Stimulated activated CD4-positive, alpha-beta T cell treated with anti-CD3 and anti-CD28 coated beads, Interleukin-4, amount 100 ng/mL, for 1 hour (primary cell): Measurements from ENCODE around the gene HSPB1.
"Not testable (repeated sequence)": the region's sequence is repeated elsewhere in the genome, so short reads cannot be mapped to it uniquely, and the experiment has no call there.

Experiments used
- DNase-seq: peaks from one replicate; pipeline ENCODE4 v3.0.0-alpha.2; 2020

The HSPB1 gene

GRCh38 chr7:76335417-76335816, 32.9 kb downstream of the HSPB1 start:
- DNase-seq = not testable (repeated sequence)

DNA sequence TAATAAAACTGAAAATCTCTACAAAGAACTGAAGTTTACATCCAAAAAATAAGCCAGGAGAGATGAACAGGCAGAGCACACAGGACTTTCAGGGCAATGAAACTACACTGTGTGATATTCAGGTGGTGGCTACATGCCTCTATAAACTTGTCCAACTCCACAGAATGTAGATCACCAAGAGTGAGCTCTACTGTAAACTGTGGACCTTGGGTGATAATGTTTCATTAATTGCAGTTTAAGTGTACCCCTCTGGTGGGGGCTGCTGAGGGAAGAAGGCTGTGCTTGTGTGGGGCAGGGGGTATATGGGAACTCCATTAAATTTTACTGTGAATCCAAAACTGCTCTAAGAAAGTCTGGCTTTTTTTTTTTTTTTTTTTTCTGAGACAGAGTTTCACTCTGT, 33.6 kb downstream of the HSPB1 start:
- no peak for DNase-seq

GRCh38 chr7:76337147-76337546, 34.7 kb downstream of the HSPB1 start:
- DNase-seq = no peak

DNA sequence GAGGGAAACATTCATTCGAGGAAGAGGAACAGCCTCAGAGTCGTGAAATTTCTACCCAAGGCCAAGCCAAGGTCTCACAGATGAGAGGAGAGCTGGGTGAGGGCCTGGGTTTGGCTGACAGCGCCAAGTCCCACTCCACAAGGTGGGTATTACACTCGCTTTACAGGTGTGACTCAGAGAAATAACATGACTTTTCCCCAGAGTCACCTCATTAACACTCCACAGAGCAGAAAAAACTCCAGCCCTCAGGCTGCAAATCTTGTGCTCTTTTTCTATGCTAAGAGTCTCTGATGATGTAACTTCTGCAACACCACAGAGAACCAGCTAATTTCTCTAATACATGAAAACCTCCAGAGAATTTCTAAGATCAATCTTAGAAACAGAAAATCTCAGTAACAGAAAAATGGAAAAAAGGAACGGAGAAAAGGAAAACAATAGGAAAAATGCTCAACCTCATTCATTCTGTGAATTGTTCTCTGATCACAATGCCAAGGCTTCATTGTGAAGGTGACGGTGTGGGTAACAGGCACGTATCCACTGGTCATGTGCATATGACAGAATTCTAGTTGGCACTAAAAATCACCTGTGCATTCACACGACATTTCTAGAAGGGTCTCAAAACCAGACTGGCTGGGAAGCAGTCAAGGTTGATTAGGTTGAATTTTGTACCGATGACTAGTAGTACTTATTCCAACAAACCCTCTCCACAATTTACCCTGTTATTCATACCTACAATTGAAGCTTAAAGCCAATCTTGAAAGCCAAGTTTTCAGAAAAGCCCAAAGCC, 36.0 kb downstream of the HSPB1 start:
- DNase-seq = no peak

DNA sequence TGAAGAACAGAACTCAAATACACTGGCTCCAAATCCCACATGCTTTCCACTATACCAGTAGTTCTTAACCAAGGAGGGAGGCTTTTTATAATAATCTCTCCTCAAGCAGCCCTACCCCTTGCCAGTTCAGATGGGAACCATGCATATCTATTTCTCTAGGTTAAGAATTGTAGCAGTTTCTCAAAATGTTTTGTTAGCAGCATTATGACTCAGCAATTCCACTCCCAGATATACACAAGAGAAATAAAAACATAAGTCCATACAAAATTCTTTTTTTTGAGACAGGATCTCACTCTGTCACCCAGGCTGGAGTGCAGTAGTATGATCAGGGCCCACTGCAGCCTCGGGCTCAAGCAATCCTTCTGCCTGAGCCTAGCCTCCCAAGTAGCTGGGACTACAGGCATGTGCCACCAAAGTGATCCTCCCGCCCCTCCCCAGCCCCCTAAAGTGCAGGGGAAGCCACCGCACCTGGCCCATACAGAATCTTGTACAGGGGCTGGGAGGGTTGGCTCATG, 38.2 kb downstream of the HSPB1 start:
- no peak for DNase-seq

GRCh38 chr7:76342222-76342621, 39.7 kb downstream of the HSPB1 start:
- DNase-seq = no peak

DNA sequence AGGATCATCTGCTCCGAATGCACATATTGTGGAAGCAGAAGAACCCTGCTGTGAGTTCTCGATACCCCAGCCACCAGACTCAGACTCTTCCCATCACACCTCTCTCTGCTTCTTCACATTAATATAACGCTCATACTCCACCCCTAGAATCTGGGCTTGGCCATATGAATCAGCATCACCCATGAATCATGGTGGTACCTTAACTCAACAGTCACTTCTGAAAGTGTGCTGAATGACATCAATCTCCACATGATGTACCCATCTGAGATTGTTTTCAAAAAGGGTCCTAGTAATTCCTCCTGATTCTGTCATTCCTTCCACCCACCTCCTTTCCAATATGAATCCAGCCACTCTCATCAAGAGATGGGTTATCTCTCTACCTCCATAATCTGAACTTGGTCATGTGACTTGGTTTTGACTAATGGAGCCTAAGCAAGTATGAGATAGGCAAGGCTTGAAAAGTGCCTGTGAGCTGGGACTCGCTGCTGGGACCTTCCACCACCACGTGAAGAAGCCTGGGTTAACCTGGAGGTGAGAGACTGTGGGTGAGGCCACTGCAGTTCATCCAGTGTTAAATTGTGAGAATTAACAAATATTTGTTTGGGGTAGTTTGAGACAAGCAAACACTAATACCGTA, 40.9 kb downstream of the HSPB1 start:
- no peak for DNase-seq

DNA sequence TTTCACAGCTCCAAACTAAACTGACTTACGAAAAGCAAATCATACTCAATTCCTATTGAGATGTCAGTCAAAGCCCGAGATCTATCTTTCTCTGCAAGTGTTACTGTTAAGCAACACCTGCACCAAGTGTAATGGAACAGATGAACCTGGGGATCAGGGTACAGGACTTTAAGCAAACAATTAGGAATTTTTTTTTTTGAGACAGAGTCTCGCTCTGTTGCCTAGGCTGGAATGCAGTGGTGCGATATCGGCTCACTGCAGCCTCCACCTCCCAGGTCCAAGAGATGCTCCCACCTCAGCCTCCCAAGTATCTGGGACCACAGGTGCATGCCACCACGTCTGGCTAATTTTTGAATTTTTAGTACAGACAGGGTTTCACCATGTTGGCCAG, 41.5 kb downstream of the HSPB1 start:
- DNase-seq = no peak

DNA sequence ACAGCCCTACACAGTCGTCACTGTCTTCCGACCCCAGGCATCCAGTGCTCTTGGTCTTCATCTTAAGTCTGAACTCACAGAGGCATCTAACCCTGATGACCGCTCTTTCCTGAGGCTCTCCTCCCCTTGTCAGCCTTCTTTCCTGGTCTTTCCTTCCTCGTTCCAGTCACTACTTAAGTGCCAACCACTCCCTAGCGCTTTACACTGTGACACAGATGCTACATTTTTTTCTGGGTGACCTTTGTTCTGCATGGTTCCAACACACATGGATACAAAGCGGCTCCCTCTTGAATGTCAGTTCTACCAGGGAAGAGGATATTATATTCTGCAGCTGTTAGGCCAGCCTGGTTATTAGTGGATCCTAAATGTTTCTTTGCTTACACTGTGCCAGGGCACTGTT, 43.6 kb downstream of the HSPB1 start:
- DNase-seq = no peak

DNA sequence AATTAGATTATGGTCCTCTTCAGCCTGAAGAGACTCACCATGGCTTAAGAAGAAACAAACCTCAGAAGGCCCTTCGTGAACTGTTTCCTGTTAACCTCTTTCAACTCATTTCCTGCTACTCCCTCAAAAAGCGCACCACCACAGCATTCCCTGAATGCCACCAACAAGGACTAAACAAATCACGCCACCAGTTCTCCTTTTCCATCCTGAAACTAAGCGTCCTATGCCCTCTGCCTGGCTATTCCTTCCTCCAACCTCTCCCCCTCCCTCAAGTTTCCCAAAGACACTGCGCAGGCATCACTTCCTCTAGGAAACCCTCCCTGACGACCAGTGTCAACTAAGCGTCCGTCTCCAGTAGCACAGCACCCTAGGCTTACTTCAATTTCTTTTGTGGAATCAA, 44.3 kb downstream of the HSPB1 start:
- DNase-seq = no peak

- no peak for DNase-seq
Observed at GRCh38 chr7:76347710-76348109, 45.2 kb downstream of the HSPB1 start.

- DNase-seq = no peak
Observed at GRCh38 chr7:76349313-76349885, 46.9 kb downstream of the HSPB1 start.

DNA sequence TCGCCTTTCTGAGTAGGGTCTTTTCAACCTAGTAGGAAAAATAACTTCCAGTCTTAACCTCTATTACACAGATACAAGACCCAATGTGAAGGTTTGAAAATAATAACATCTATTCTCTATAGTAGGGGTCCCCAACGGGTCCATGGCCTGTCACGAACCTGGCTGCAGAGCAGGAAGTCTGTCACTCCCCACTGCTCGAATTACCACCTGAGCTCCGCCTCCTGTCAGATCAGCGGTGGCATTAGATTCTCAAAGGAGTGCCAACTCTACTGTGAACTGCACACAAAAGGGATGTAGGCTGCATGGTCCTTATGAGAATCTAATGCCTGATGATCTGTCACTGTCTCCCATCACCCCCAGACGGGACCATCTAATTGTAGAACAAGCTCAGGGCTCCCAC, 48.9 kb downstream of the HSPB1 start:
- DNase-seq = no peak

GRCh38 chr7:76352193-76352592, 49.7 kb downstream of the HSPB1 start:
- DNase-seq = no peak

DNA sequence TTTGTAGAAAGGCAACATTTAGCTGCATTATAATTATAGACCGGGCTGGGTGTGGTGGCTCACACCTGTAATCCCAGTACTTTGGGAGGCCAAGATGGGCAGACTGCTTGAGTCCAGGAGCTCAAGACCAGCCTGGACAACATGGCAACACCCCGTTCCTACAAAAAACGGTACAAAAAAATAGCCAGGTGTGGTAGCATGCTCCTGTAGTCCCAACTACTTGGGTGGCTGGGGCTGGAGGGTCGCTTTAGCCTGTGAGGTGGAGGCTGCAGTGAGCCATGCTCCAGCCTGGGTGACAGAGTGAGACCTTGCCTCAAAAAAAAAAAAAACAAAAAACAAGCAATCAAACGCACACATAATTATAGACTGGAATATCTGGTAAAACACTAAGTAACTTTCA, 51.3 kb downstream of the HSPB1 start:
- DNase-seq = no peak
